ENCODE data around the gene HGFAC.
A peak's percentile ranks its signal among the peaks of the same experiment; 100 is the strongest.
"Not testable (repeated sequence)": the region's sequence is repeated elsewhere in the genome, so short reads cannot be mapped to it uniquely, and the experiment has no call there.

HGFAC gene

DNA sequence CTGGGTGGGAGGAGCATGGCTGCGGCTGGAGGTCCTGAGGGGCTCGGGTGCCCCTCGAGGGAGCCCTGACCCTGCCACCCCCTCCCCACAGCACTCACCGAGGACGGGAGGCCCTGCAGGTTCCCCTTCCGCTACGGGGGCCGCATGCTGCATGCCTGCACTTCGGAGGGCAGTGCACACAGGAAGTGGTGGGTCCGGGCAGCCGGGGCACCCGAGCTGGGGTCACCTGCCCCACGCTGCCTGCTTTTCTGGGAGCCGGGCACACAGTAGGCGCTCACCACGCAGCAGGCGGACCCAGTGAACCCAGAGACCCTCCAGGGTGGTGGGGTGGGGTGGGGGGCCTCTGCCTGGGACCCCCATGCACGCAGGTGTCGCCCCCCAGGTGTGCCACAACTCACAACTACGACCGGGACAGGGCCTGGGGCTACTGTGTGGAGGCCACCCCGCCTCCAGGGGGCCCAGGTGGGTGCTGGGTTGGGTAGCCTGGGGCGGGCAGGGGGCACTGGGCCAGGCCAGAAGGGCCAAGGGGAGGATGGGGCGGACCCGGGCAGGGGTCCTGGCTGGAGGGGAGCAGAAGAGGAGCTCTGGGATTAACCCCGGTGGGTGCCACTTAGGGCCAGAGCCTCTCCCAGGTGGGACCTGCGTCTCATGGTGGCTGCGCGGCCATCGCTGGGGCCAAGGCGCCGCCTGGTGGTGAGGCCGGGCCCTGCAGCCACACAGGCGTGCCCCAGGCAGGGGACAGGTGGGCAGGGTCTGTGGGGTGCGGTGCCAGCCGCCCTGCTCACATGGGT is 1.4 kb downstream of the HGFAC start:
- DNase-seq, result peak; percentile 22

DNA sequence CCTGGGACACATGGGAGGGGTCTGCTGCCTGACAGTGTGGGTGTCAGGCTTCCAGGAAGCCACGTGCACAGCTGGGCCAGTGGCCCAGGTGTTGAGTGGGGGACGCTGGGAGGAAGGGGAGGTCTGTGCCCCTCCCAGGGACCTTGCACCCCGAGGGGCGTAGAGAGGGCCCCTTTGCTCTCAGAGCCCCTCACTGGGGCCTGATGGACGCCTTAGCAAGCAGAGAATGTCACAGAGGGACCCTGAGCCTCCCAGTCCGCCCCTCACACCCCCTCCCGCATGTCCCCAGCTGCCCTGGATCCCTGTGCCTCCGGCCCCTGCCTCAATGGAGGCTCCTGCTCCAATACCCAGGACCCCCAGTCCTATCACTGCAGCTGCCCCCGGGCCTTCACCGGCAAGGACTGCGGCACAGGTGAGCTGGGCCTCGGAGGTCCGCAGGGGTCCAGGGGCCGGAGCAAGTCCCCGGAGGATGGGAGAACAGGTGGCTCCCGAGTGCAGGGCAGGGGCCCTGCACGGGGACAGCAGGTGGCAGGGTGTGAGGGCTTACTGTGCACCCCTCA is 2.1 kb downstream of the HGFAC start:
- DNase-seq, result no peak

DNA sequence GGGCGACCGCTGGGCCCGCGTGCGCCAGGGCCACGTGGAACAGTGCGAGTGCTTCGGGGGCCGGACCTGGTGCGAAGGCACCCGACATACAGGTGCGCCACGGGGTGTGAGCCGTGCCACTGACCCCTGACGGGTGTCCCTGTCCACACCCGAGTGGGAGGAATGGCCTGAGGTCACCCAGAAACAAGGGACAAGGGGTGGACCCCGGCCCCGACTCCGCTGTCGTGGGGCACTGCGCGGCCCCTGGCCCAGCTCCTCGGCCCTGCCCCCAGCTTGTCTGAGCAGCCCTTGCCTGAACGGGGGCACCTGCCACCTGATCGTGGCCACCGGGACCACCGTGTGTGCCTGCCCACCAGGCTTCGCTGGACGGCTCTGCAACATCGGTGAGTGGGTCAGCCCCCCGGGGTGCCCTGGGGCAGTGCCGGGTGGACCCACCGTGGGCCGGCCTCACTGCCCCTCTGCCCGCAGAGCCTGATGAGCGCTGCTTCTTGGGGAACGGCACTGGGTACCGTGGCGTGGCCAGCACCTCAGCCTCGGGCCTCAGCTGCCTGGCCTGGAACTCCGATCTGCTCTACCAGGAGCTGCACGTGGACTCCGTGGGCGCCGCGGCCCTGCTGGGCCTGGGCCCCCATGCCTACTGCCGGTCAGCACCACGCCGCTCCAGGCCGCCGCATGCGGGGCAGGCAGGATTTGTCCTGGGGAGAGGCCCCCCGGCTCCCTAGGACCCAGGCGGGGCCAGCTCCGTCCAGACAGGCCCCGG is 2.8 kb downstream of the HGFAC start:
- no peak for DNase-seq

DNA sequence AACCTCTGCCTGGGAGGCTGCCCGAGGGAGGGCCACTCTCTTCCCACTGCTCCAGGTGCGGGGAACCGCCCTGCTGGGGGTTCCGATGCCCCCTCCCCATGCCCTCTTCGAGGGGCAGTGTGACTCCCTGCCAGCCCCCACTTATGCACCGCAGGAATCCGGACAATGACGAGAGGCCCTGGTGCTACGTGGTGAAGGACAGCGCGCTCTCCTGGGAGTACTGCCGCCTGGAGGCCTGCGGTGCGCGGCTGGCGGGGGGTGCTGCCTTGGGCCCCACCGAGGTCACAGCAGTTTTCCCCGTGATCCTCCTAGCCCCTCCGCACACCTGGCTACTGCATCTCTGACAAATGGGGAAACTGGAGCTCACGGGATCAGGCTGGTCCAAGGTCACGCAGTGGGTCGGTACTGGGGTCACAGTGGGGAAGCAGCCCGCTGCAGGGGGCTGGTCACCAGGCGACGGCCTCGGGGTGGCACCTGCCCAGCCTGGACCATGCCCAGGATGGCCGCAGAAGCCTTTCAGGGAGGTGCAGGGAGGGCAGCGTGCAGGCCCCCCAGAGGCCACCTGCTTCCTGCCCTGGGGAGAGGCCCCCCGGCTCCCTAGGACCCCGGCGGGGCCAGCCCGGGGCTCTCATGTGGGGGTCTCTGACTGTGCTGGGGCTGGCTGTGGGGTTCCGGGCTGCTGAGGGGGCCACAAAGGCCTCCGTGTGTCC is 3.5 kb downstream of the HGFAC start:
- no peak for DNase-seq

DNA sequence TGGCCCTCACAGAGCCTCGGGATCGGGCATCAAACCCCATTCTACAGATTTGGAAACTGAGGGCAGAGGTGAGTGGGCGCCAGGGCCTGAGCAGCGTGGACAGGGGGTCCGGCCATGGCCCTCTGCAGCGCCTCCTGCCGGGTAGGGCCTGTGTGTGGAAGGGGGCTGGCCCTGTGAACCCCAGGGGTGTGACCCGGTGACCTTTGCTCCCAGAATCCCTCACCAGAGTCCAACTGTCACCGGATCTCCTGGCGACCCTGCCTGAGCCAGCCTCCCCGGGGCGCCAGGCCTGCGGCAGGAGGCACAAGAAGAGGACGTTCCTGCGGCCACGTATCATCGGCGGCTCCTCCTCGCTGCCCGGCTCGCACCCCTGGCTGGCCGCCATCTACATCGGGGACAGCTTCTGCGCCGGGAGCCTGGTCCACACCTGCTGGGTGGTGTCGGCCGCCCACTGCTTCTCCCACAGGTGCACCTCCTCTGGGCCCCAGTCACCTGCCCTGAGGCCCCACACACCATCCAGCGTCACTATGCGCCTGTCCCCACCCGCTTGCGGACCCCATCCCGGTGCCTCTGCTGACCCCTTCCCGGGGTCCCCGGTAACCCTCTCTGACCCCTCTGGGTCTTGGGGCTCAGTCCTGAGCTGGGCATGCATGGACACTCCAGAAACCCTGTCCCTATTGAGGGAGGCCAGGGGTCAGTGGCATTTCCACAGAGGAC is 4.2 kb downstream of the HGFAC start:
- DNase-seq, result no peak

DNA sequence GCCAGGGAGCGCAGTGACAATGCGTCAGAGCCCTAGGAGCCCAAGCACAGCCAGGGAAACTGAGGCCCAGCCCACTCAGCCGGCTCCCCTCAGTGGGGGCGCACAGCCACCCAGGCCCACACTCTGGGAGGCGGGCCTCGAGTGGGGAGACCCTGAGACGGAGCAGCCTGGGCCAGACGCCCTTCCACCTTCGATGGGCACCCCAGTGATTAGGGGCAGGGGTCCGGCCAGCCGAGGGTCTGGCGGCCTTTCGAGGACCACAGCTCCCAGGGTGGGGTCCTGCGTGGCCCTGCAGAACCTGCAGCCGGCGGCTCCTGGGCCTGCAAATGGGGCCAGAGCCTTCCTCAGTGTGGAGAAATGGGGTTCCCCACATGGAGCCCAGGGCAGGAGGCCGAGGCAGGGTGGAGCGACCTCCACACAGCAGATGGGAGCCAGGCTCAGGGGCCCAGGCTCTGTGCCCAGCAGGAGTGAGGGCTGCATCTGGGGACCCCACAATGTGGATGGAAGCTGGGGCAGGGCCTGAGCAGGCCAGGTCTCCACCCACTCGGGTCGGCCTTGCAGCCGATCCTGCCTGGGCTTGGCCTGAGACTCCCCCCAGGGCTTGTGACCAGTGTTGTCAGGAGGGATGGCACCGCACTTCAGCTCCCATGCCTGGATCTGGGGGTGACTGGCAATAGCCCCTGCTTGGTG is 5.0 kb downstream of the HGFAC start:
- no peak for DNase-seq

DNA sequence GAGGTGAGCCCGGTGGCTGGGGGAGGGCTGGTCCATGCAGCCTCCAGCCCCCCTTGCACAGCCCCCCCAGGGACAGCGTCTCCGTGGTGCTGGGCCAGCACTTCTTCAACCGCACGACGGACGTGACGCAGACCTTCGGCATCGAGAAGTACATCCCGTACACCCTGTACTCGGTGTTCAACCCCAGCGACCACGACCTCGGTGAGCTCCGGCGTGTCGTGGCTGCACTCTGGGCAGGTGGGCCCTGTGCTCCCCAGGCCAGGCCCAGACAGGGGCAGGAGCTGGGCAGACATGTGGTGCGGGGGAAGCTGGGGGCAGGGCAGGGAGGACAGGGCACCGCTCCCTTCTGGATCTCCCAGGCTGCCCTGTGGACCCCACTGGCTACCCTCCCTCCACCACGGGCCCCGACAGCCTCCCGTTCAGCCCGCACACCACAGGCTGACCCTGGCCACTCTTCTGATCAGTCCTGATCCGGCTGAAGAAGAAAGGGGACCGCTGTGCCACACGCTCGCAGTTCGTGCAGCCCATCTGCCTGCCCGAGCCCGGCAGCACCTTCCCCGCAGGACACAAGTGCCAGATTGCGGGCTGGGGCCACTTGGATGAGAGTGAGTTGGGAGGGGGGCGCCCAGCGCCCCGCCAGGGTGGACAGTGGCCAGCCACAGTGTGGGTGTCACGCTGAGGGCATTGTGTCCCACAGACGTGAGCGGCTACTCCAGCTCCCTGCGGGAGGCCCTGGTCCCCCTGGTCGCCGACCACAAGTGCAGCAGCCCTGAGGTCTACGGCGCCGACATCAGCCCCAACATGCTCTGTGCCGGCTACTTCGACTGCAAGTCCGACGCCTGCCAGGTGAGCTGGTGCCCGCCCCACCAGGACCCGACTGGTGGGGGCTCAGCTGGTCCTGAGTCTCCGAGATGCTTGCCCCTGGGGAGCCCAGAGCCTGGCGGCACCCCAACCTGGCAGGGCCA is 5.9 kb downstream of the HGFAC start:
- DNase-seq, result no peak

DNA sequence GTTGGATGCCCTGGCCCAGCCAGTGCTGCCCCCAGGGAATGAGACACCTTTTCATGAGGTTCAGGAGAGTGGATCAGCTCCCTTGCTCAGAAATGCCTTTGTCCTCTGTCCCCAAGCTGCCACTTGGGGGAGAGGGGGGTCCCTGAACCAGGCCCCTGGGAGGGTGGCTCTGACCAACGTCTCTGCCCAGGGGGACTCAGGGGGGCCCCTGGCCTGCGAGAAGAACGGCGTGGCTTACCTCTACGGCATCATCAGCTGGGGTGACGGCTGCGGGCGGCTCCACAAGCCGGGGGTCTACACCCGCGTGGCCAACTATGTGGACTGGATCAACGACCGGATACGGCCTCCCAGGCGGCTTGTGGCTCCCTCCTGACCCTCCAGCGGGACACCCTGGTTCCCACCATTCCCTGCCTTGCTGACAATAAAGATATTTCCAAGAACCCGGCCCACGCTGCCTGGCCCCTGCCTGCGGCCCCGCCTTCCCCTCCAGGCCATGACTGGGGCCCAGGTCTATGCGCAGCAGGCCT is 7.3 kb downstream of the HGFAC start:
- DNase-seq, result no peak

DNA sequence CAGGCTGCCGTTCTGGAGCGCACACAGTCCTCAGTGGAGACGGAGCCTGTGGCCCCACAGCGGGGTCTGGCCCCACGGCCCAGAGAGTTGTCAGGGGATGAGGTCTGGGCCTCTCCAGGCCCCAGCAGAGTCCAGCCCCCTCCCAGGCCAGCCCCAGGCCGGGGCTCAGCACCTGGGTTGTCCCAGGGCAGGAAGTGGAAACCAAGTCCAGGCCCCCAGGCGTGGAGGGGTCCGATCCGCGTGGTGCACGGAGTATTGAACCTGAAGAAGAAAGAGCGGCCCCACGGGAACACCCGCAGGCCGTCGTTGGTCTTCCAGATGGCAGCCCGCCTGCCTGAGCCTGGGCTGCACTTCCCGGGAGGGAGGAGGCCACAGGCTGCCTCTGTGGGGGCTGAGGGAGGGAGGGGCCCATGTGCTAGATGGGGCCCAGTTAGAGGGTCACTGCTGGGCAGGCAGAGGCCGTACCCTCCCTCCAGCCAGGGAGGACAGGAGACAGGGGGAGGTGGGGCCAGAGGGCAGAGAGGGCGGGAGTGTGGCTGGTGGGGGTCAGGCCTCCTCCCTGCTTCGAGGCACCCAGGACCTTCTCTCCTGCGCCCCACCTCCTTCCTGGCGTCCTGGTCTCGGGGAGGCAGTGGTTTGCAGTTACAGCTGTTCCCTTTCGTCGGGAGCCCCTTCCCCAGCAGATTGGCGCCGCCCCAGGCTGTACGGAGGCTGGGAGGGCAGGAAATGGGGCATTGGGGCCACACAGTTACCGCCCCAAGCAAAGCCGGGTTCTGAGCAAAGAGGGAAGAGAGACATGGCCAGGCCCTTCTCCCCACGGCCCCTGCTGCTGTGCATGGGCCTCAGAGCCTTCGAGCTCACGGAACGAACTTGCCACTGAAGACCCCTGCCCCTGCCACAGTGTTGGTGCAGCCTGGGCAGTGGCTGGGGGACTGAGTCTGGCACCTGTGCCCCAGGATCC is 8.1 kb downstream of the HGFAC start:
- DNase-seq, result no peak

DNA sequence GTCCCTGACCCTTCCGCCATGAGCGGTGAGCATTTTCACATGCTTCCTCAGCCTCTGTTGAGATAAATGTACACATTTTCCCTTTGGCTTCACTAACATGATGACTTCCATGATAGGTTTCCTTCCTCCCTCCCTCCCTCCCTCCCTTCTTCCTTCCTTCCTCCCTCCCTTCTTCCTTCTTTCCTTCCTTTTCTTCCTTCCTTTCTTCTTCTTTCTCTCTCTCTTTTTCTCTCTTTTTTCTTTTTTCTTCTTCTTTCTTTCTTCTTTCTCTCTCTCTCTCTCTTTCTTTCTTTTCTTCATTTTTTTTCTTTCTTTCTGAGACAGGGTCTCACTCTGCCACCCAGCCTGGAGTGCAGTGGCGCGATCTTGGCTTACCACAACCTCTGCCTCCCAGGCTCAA is 8.9 kb downstream of the HGFAC start:
- no peak for DNase-seq

DNA sequence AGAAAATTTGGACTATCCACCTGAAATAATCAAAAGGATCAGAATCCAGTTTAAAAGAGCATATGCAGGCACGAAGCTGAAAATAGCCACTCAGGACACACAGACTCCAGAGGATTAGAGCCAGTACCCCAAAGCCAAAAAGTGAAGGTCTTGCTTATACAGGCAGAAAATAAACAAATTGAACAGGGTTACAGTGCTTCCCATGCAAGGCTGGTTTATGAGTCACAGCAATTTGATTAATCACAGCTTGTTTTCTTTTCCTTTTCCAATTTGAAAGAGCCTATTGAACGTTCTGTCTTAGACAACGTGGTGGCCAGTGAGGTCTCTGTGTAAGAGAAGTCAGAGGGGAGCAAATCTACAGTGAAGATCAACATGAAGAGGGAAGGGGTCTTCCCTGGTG is 10.2 kb downstream of the HGFAC start:
- peak; percentile 25 for DNase-seq

DNA sequence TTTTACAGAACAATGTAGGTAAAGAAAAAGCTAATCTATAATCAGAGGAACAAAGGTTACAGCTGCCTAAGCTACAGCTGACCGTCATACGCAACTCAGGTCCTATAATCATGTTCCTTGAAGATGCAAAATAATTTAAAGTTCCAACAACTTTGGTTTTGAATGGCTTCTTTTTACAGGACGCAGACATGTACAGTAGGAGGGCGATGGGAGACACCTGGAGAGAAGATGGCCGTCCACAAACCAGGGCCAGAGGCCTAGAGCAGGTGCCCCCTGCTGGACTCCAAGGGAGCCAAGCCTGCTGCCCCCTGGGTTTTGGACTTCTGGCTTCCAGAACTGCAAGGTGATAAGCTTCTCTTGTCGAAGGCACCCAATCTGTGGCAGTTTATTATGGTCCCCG is 10.6 kb downstream of the HGFAC start:
- no peak for DNase-seq

DNA sequence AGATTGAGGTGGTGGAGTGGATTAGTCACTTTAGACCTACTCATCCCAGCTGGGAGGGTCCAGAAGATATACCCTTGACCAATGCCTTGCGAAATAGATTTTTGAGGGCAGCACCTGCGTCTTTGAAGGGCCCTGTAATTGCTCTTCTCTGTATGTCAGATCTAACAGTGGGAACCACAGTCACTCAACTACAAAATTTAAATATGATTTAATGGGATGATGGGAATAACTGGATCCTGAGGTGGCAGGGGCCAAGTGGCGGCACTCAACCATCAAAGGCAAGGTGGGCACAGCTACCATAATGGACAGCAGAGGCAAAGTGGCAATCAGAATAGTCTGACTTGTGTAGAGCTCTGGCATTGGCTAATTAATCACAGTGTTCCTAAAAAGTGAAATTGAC is 13.8 kb downstream of the HGFAC start:
- DNase-seq, result not testable (repeated sequence)

DNA sequence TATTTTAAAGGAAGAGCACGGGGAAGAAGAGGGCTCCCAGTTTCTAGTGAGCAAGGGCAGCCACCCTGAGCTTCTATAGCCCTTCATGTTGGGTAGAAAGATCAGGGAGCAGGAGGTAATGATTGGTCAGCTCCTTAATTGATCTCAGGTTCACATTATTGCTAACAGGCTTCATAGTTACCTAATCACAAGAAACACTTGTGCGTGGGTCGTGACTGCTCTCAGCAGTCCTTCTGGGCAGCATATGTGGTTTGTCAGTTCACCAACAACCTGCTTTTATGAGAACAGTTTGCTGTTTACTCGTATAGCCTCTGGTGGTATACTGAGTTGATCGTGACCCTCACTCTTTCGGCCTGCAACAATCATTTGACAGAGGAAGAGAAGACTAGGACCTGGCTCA is 16.6 kb downstream of the HGFAC start:
- DNase-seq, result no peak

DNA sequence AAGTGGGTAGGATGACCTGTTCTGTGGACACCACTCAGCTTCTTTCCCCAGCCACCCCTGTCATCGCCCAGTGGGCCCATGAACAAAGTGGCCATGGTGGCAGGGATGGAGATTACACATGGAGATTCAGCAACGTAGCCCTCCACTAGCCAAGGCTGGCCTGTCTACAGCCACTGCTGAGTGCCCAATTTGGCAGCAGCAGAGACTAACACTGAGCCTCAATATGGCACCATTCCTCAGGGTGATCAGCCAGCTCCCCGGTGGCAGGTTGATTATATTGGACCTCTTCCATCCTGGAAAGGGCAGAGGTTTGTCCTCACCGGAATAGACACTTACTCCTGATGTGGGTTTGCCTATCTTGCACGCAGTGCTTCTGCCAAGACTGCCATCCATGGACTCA is 17.4 kb downstream of the HGFAC start:
- DNase-seq, result not testable (repeated sequence)

DNA sequence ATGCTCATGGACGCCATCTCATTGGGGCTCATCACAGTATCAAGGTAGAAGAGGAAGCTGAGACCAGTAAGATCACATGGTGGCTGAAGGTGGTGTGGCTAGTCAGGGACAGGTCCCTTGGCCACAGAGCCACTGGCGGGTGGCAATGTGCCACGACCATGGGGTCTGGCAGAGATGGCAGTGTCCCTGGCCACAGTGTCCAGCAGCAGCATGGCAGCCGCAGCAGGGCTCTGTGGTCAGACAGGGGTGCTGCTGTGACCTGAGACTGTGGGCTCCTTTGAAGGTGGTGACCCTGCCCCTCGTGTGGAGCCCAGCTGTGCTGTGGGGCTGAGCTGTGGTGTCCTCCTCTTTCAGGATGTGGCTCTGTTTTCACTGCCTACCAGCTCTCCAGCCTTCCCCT is 19.2 kb downstream of the HGFAC start:
- DNase-seq, result no peak

DNA sequence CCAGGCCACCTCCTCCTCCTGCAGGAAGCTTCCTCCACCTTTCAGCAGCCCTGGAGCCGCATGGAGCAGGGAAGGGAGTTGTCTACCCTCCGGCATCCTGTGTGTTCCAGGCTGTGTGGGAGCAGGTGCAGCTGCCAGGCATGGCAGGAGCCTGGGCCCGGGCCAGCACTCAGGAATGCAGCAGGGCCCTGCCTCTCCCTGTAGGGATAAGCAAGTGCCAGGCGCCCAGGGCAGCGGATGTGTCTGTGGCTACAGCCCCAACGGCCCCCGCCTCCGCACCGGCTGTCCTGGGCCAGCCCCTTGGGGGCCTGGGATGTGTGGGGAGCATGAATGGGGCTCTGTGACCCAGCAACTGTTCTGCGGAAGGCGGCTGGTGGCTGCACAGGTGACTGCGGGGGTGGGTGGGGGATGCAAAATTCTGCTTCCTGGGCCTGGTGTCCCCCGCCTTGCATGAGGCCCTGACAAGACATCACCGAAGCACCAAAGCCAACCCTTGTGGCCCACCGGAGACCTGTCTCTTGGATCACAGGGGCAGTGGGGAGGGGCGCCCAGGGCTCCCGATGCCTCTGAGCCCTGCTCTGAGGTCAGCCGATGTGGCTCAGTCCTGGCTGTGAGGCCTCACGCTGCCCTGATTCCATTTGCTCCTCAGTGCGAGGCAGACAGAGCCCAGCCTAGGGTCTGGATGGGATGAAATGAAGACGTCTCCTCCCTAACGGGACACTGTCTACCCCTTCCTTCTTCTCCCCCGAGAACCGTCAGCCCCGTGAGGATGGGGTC is 19.9 kb downstream of the HGFAC start:
- no peak for DNase-seq

DNA sequence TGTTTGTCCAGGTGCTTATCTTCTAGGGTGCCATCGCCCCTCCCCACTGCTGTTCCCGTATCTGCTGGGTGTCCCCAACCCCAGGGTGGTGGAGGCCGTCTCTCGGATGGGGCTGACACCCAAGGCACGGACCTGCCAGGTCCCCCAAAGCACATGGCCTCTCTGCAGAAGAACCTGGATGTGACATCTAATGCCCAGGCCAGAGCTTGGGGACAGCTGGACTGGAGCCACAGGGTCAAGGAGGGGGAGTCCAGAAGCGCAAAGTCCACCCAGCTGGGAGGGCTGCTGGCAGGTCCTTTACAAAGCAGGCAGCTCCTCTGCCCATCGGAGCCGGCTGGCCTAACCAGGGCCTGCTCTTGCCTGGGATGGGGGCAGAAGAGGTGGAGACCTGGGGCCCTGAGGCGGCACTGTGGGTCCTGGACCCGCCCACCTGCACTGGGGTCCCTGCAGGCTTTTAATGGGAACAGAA is 20.6 kb downstream of the HGFAC start:
- DNase-seq, result no peak

Data from fibroblast of skin of abdomen (primary cell).